ENCODE data around the gene SEMA5A. TPM values are rescaled to one million over a fixed set of nuclear protein-coding genes. Genes with fewer than 3 reads are reported as not detected.

SEMA5A gene
- total and polyA plus RNA-seq, 7 donors = 0.60 to 4.7 (median 2.8) TPM

- no peaks in the 10 kb centered on the region for H3K27me3 ChIP-seq
- no peak overlapping the region for H3K4me3 ChIP-seq
- TF ChIP-seq EP300 (IDR thresholded peaks at IDR 0.05) (no peak), POLR2AphosphoS5 (IDR thresholded peaks at IDR 0.05) (no peak), CTCF (IDR thresholded peaks at IDR 0.05) (no peak), POLR2A (IDR thresholded peaks at IDR 0.05) (no peak)
- no peaks in the 10 kb centered on the region for H3K4me1 ChIP-seq
- 68 to 79% methylated on average over 6 of the region's 6 CpGs for WGBS, 2 donors
- no peaks in the 10 kb centered on the region for H3K36me3 ChIP-seq
- H3K27ac ChIP-seq = no peak overlapping the region
- H3K9me3 ChIP-seq = no peaks in the 10 kb centered on the region
- intact Hi-C loops (cut with DNase I) = no loop called here
- no peak for DNase-seq
Observed at GRCh38 chr5:9588254-9588653, 42.4 kb upstream of the SEMA5A start.

GRCh38 chr5:9587135-9587534, 41.3 kb upstream of the SEMA5A start:
- TF ChIP-seq CTCF (IDR thresholded peaks at IDR 0.05) (no peak), EP300 (IDR thresholded peaks at IDR 0.05) (no peak), POLR2AphosphoS5 (IDR thresholded peaks at IDR 0.05) (no peak), POLR2A (IDR thresholded peaks at IDR 0.05) (no peak)
- intact Hi-C loops (cut with DNase I) = no loop called here
- no peak for DNase-seq
- Histone ChIP-seq H3K27me3 (no peaks in the 10 kb centered on the region), H3K4me1 (no peaks in the 10 kb centered on the region), H3K9me3 (no peaks in the 10 kb centered on the region), H3K36me3 (no peaks in the 10 kb centered on the region), H3K27ac (no peak overlapping the region), H3K4me3 (no peak overlapping the region)

- no peak for DNase-seq
- Histone ChIP-seq H3K4me1 (no peaks in the 10 kb centered on the region), H3K27me3 (no peaks in the 10 kb centered on the region), H3K27ac (no peak overlapping the region), H3K36me3 (no peaks in the 10 kb centered on the region), H3K4me3 (no peak overlapping the region), H3K9me3 (no peaks in the 10 kb centered on the region)
- WGBS, 2 donors = 71 to 73% methylated on average over 2 of the region's 2 CpGs
- TF ChIP-seq CTCF (IDR thresholded peaks at IDR 0.05) (no peak), POLR2A (IDR thresholded peaks at IDR 0.05) (no peak), EP300 (IDR thresholded peaks at IDR 0.05) (no peak), POLR2AphosphoS5 (IDR thresholded peaks at IDR 0.05) (no peak)
- intact Hi-C loops (cut with DNase I) = no loop called here
Observed at GRCh38 chr5:9582406-9582805, 36.5 kb upstream of the SEMA5A start.

- DNase-seq = no peak
- intact Hi-C loops (cut with DNase I) = no loop called here
- H3K27ac ChIP-seq = no peak overlapping the region
- no peaks in the 10 kb centered on the region for H3K4me1 ChIP-seq
- no peak overlapping the region for H3K4me3 ChIP-seq
- H3K27me3 ChIP-seq = no peaks in the 10 kb centered on the region
- TF ChIP-seq POLR2AphosphoS5 (IDR thresholded peaks at IDR 0.05) (no peak), POLR2A (IDR thresholded peaks at IDR 0.05) (no peak), CTCF (IDR thresholded peaks at IDR 0.05) (no peak), EP300 (IDR thresholded peaks at IDR 0.05) (no peak)
- 90 to 97% methylated on average over 6 of the region's 6 CpGs for WGBS, 2 donors
- H3K36me3 ChIP-seq = no peaks in the 10 kb centered on the region
- H3K9me3 ChIP-seq = no peaks in the 10 kb centered on the region
Observed at GRCh38 chr5:9573796-9574195, 27.9 kb upstream of the SEMA5A start.

GRCh38 chr5:9572246-9572645, 26.4 kb upstream of the SEMA5A start:
- Histone ChIP-seq H3K4me3 (no peak overlapping the region), H3K27ac (no peak overlapping the region), H3K27me3 (no peaks in the 10 kb centered on the region), H3K4me1 (no peaks in the 10 kb centered on the region), H3K36me3 (no peaks in the 10 kb centered on the region), H3K9me3 (no peaks in the 10 kb centered on the region)
- 92% methylated on average over 8 of the region's 8 CpGs for WGBS, 2 donors
- TF ChIP-seq POLR2A (IDR thresholded peaks at IDR 0.05) = no peak
- no peak for TF ChIP-seq CTCF (IDR thresholded peaks at IDR 0.05)
- no peak for TF ChIP-seq POLR2AphosphoS5 (IDR thresholded peaks at IDR 0.05)
- TF ChIP-seq EP300 (IDR thresholded peaks at IDR 0.05) = no peak
- DNase-seq = no peak
- intact Hi-C loops (cut with DNase I) = no loop called here
